ENCODE data around the gene DPF3.

The DPF3 gene

DNA sequence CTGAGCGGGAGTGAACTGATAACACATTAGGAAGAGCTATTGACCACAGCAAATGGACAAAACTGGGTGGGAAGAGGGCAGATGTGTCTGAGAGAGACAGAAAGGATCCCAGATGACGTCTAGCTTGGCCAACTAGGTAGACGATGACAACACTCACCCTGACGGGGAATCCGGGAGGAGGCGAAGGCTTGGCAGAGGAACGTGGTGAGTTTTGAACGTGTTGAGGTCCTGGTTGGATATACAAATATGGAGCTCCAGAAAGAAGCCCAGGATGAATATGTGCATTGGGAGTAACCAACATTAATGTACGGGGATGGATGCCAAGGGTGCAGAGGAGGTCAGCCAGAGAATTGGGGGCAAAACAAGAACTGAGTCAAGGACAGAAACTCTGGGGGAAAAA, 60.7 kb downstream of the DPF3 start:
- no peak for DNase-seq

DNA sequence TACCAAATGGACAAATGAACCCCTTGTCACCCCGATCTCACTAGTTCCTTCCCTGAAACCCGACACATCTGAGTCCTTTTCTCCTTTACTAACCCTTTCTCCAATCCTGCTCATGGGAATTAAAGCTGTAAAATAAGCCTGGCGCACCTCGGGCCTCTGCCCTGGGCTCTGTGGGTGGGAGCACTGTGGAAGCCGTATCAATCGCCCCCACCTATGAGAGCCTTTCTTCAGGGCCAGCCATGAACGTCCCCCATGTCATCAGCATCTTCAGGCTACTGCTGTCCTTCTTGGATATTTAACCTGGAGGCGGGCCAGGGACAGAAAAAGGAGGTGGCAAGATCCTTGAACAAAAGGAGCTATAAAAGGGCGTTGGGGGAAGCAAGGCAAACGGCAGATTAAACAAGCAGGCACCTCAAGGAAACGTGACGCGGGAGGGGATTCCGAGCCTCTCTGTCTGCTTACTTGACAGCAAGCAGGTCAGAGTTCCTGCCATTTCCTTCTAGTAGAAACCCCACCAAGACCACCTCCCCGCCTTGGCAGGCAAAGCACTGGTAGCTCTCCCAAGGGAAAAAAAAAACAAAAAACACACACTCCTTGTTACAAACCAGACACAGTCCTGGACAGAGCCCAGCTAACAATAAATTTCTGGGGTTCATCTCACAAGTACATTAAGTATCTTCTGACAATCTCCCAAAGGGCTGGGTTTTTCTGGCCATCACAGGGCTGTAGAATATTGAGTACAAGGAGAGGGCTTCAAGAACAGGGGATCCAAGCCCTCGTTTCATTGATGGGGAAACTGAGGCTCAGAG, 62.9 kb downstream of the DPF3 start:
- DNase-seq: no peak

DNA sequence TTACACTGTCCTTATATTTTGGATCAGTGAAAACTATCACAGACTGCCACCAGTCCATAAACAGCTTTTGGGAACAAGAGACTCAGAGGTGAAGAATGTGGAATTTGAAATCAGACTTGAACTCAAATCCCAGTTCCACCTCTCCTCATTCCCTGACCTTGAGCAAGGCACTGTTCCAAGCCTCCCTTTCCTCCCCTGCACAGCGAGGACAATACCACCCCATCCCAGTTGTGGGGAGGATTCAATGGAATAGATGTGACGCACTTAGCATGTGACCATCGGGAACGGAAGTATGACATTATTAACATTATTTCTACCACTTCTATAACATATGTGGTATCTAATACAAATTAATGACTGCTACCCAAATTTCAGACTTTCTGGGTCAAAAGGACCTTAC, 63.5 kb downstream of the DPF3 start:
- no peak for DNase-seq

DNA sequence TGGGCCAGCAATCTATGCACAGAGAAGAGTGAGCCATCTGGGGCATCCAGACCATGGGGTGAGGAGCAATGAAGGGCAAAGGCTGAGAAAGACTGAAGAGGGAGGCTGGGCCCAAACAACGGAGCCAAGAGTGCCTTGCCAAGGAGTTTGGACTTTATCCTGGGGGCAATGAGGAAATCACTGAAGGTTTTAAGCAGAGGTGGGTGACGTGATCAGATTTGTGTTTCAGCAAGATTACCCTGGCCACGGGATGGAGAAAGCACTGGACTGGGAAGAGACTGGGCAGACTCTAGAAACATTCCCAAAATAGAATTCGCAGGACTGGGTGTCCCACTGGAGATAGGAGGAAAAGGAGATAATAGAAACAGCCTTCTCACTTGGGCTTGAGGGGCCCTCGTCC, 65.3 kb downstream of the DPF3 start:
- DNase-seq: no peak

- no peak for DNase-seq
Measured at GRCh38 chr14:72826039-72826438, 67.9 kb downstream of the DPF3 start.

DNA sequence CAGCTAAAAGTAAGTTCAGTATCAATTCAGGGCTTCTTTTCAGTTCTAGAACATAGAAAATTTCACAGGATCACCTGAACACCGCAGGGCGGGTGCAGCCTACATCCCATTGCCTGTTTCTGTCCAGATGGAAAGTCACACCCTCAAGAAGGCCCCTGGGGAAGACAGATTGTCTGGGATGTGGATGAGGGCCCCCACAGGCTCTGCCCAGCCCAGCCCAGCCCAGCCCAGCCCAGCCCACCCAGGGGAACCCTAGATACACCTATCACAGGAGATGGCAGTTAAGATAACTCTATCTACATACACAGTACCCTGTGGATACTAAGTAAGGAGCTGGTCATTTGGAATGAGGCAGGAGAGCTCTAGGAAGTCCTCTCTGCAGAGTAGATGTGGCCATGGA, 68.4 kb downstream of the DPF3 start:
- no peak for DNase-seq

DNA sequence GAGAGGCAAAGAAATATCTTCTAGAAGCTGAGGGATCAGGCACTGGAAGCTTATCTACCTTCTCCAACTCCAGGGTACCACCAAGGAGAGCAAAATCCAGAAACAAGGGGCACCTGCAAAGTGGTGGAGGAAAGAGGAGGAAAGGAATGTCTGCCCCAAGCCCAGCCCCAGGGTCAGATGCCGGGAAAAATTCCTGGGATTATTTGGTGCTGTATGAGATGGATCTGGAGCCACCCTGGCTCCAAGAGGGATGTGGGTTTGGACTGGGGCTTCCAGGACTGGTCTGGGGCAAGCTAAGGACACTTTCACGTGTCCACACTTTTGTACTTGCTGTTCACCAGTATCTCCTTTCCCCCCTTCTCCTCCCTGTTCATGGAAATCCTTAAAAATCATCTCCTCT, 69.8 kb downstream of the DPF3 start:
- DNase-seq: no peak

GRCh38 chr14:72822946-72823611, 70.8 kb downstream of the DPF3 start:
- no peak for DNase-seq

GRCh38 chr14:72818998-72819397, 74.9 kb downstream of the DPF3 start:
- no peak for DNase-seq

DNA sequence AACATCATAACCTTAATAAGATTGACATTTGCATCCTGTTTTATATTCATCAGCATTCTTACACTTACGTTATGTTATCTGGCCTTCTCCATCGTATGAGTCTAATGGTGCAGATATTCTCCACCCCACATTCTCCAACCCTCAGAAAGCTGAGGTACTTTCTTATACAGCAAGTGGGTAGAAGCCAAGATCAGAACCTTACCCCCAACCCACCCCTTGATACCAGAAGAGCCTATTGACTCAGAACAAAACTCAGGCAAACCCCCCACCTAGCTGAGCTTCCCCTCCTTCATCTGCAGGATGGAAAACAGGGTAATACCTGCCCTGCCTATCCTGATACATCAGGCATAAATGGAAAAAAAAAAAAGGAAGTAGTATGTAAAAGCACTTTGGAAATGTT, 77.6 kb downstream of the DPF3 start:
- DNase-seq: no peak

DNA sequence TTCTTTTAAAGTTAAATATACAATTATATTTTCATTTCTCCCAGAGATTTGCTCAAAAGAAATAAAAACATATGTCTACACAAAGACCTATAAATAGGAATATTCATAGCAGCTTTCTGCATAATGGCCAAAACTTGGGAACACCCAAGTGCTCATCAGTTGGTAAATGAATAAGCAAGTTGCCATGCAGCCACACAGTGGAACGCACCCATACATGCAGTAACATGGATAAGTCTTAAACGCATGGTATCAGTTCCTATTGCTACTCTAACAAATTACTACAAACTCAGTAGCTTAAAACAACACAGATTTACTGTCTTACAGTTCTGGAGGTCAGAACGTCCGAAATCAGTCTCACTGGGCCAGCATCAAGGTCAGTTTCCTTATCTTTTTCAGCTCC, 78.5 kb downstream of the DPF3 start:
- DNase-seq: no peak

- DNase-seq: no peak
Measured at GRCh38 chr14:72812292-72812851, 81.5 kb downstream of the DPF3 start.

DNA sequence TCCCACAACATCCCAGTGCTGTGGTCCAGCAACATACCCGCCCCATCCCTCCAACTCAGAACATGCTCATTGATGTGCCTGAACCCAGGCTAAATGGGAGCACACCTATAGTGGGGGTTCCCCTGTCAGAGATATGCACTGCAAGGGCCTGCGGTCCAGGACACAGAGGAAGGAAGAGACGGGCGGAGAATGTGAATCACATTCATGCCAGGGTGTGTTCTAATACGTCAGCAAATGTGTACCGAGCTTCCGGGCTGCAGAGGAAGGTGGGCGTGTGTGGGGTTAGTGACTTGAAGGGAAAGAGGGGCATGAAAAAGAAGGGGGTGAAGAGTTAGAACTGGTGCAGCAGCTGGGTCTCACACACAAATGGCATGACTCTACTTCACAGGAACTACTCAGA, 83.7 kb downstream of the DPF3 start:
- DNase-seq: peak; percentile 24

- no peak for DNase-seq
Measured at GRCh38 chr14:72809063-72809462, 84.8 kb downstream of the DPF3 start.

DNA sequence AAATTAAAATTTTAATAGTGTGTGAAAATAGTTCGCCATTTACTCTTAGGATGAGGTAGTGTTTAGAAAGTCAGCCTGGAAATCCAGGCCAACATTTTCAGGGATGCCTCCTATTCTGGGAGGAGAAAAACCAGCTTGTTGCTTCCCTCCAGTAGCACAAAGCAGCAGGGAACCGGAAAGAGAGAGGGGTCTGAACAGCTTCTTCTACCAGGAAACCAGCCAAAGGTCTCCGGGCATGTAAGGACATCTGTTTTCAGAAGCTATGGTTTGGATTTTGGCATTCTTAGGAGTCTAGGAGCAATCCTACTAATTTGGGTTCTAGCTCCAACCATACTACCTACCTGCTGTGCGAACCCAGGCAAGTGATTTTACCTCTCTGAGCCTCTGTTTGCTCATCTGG, 85.3 kb downstream of the DPF3 start:
- DNase-seq: no peak

GRCh38 chr14:72802588-72802946, 91.3 kb downstream of the DPF3 start:
- DNase-seq: no peak

DNA sequence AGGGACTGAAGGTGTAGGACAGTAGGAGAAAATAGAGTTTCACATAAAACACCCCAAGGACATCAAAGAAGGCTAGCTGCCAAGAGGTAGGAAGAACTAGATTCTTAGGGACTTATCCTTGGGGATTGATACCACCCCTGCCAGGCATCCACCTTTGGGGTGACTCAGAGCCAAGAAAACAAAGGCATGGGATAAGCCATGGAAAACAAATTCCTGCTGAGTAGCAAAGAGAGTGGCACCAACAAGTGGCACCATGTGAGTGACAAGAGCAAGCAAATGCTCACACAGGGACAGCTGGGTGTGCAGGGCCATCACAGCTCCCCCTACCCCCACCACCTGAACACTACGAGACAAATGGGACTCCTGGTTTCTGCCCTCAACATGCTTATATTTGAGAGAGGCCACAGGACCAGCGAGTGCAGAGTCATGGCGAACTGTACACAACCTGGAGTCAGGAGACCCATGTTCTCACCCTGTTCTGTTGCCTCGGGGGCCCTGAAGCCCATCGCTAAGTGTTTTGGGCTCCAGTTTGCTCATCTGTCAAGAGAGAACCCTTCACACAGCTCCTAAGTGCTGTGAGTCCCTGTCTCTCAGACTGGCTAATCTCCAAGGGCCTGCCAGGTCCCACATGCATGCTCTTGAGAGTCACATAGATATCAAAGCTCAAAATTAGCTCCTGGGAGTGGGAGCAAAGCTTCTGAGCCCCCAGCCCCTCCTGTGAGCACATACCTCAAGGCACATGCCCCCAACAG, 91.9 kb downstream of the DPF3 start:
- DNase-seq: no peak

DNA sequence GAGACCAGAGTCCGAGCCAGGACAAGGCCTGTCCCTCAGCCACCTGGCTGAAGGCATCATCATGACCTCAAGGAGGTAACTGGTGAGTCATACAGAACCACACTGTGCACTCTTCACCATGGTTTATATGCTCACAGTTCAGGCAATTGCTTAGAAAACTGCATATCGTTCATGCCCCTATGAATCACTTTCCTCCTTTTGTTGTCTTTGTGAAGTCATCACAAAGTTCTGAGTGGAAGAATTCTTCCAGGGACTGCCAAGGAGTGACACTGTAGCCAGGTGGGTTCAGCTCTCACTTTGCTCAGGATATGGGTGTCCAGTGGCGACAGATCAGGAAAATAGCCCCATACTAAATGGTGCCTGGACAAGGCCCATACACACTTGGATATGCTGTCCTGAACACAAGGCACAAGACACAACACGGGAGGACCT, 92.5 kb downstream of the DPF3 start:
- DNase-seq: no peak

DNA sequence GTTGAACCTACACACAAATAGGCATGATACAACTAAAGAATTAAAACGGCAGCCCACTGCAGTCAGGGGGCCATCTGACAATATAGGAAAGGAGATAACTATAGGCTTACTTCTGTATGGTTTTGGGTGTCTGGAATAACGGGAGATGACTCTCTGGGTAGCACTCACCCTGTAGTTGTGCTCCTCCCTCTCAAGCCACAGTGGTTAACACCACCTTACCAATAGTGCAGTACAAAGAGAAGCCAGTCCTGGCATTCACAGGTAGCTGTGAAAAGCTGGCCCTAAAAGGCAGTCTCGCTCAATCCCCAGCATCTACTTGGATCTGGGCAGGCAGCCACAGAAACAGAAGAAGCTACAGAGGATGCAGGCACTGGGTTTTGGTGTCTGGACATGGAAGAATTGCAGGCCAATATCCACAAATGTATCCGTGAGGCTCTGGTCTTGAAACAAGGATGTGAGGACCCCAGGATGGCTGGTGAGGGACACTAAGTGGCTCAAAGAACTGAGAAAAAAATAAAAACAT, 93.0 kb downstream of the DPF3 start:
- no peak for DNase-seq

DNA sequence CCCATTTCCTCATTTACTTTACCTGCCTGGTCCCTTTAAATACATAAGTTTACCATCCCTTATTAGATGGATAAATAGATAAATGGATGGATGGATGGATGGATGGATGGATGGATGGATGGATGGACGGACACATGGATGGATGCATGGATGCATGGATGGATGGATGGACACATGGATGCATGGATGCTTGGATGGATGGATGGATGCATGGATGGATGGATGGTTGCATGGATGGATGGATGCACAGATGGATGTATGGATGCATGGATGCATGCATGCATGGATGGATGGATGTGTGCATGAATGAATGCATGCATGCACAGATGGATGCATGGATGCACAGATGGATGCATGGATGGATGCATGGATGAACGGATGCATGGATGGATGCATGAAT, 93.6 kb downstream of the DPF3 start:
- no peak for DNase-seq

DNA sequence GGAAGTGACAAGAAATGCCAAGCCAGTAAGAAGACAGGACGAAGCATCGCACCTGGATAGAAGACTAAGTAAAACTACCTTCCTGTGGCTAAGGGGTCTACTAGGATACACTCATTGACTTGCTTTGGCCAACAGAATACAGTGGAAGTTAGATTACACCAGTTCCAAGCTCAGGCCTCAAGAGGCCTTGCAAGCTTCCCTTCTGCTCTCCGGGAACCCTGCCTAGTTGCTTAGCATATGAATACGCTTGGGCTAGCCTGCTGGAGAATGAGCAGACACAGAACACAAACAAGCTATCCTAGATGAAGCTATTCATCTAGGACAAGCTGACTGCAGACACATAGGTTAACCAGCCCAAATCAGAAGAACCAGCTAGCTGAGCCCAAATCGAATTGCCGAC, 97.0 kb downstream of the DPF3 start:
- no peak for DNase-seq

- DNase-seq: no peak
Measured at GRCh38 chr14:72793156-72793939, 100.6 kb downstream of the DPF3 start.
